OCI-LY1 (cell line): Measurements from ENCODE around the gene DPP6.

Experiments
- H2AFZ ChIP-seq: fragments of 200-600 bp; sonication (generic), shearing (Covaris generic); 2 replicates; pipeline ENCODE4 v1.6.0; 2014; ENCODE audit warnings: antibody characterized with exemption, mild to moderate bottlenecking, low read length
- H3F3A ChIP-seq: fragments of 200-600 bp; sonication (generic), shearing (Covaris generic); 2 replicates; pipeline ENCODE4 v1.6.0; 2014; ENCODE audit warnings: mild to moderate bottlenecking, antibody characterized with exemption, low read length, moderate library complexity; ENCODE audit not compliant: insufficient read depth
- H3K27ac ChIP-seq: fragments of 200-600 bp; sonication (generic); 2 replicates; pipeline ENCODE4 v1.5.1; 2014; ENCODE audit warnings: low read length, mixed run types, mild to moderate bottlenecking, low read depth; ENCODE audit not compliant: poor library complexity, severe bottlenecking
- H3K27me3 ChIP-seq: fragments of 200-600 bp; sonication (generic); 2 replicates; pipeline ENCODE4 v1.6.0; 2014; ENCODE audit warnings: antibody characterized with exemption, mild to moderate bottlenecking, low read length, moderate library complexity; ENCODE audit not compliant: insufficient read depth
- H3K36me3 ChIP-seq: fragments of 200-600 bp; sonication (generic); 2 replicates; pipeline ENCODE4 v1.6.1; 2014; ENCODE audit warnings: mild to moderate bottlenecking, antibody characterized with exemption, low read length, moderate library complexity, mixed read lengths; ENCODE audit not compliant: insufficient read depth
- H3K4me1 ChIP-seq: fragments of 200-600 bp; sonication (generic); 2 replicates; pipeline ENCODE4 v1.5.1; 2014; ENCODE audit warnings: mild to moderate bottlenecking, low read length, moderate library complexity; ENCODE audit not compliant: insufficient read depth, severe bottlenecking
- H3K4me2 ChIP-seq: fragments of 200-600 bp; sonication (generic), shearing (Covaris generic); 2 replicates; pipeline ENCODE4 v1.6.1; 2014; ENCODE audit warnings: low read length
- H3K4me3 ChIP-seq: fragments of 200-600 bp; sonication (generic); 2 replicates; pipeline ENCODE4 v1.5.1; 2014; ENCODE audit warnings: low read length, low read depth, mild to moderate bottlenecking, mixed read lengths; ENCODE audit not compliant: poor library complexity, severe bottlenecking
- H3K79me2 ChIP-seq: fragments of 200-600 bp; shearing (Covaris generic); 2 replicates; pipeline ENCODE4 v1.6.1; 2016; ENCODE audit warnings: mixed run types, low read length, mixed read lengths; ENCODE audit not compliant: insufficient read depth
- H3K9ac ChIP-seq: fragments of 200-600 bp; sonication (generic), shearing (Covaris generic); 2 replicates; pipeline ENCODE4 v1.6.1; 2014; ENCODE audit warnings: mild to moderate bottlenecking, low read length, mixed read lengths
- H3K9me2 ChIP-seq: fragments of 200-600 bp; sonication (generic), shearing (Covaris generic); 2 replicates; pipeline ENCODE4 v1.6.1; 2014; ENCODE audit warnings: low read depth, mild to moderate bottlenecking, low read length, mixed read lengths
- H3K9me3 ChIP-seq: fragments of 200-600 bp; shearing (Covaris generic); 2 replicates; pipeline ENCODE4 v1.6.1; 2014; ENCODE audit warnings: low read length, mixed read lengths
- H4K20me1 ChIP-seq: fragments of 200-600 bp; sonication (generic), shearing (Covaris generic); 2 replicates; pipeline ENCODE4 v1.6.0; 2016; ENCODE audit warnings: mild to moderate bottlenecking, low read length; ENCODE audit not compliant: insufficient read depth
- CTCF ChIP-seq: fragments of 200-600 bp; sonication (generic), shearing (Covaris generic); IDR thresholded peaks from 2 replicates; pipeline ENCODE4 v1.5.1; 2017; ENCODE audit warnings: mild to moderate bottlenecking, antibody characterized with exemption, low read length, moderate library complexity, mixed read lengths
- EZH2 ChIP-seq: fragments of 200-600 bp; sonication (generic), shearing (Covaris generic); IDR thresholded peaks from 2 replicates; pipeline ENCODE4 v1.8.0; 2017; ENCODE audit warnings: borderline replicate concordance, mixed run types, mild to moderate bottlenecking, antibody characterized with exemption, low read length, moderate library complexity, mixed read lengths

DPP6 gene

GRCh38 chr7:154877031-154877430 is 824.8 kb downstream of the DPP6 start:
- Histone ChIP-seq H3K27me3 (peaks cover 6% of the 10 kb centered on the region; the same call in 1 of the 2 replicates), H3K27ac (no peak overlapping the region), H3K4me1 (no peaks in the 10 kb centered on the region), H3K4me3 (no peak overlapping the region), H3K9me2 (no peaks in the 10 kb centered on the region), H2AFZ (no peak overlapping the region), H3K9me3 (no peaks in the 10 kb centered on the region), H3K9ac (no peak overlapping the region), H4K20me1 (no peaks in the 10 kb centered on the region), H3K4me2 (no peak overlapping the region), H3F3A (no peaks in the 10 kb centered on the region), H3K36me3 (no peaks in the 10 kb centered on the region), H3K79me2 (no peaks in the 10 kb centered on the region)
- TF ChIP-seq EZH2 (no peak), CTCF (no peak)

- Histone ChIP-seq H3K9ac (no peak overlapping the region), H2AFZ (no peak overlapping the region), H3K36me3 (no peaks in the 10 kb centered on the region), H3K9me3 (no peaks in the 10 kb centered on the region), H3K9me2 (no peaks in the 10 kb centered on the region), H4K20me1 (no peaks in the 10 kb centered on the region), H3F3A (no peaks in the 10 kb centered on the region), H3K4me1 (no peaks in the 10 kb centered on the region), H3K27me3 (no peaks in the 10 kb centered on the region; the same call in 1 of the 2 replicates), H3K4me2 (no peak overlapping the region), H3K4me3 (no peak overlapping the region), H3K27ac (no peak overlapping the region), H3K79me2 (no peaks in the 10 kb centered on the region)
- no peak for TF ChIP-seq CTCF
- TF ChIP-seq EZH2: no peak
Observed at GRCh38 chr7:154879629-154880028, 827.4 kb downstream of the DPP6 start.

- no peak for TF ChIP-seq EZH2
- TF ChIP-seq CTCF: no peak
- Histone ChIP-seq H4K20me1 (no peaks in the 10 kb centered on the region), H3K4me3 (no peak overlapping the region), H2AFZ (no peak overlapping the region), H3K27me3 (no peaks in the 10 kb centered on the region; the same call in 1 of the 2 replicates), H3K9ac (no peak overlapping the region), H3K36me3 (no peaks in the 10 kb centered on the region), H3K4me1 (no peaks in the 10 kb centered on the region), H3K27ac (no peak overlapping the region), H3K9me2 (no peaks in the 10 kb centered on the region), H3K9me3 (no peaks in the 10 kb centered on the region), H3F3A (no peaks in the 10 kb centered on the region), H3K4me2 (no peak overlapping the region), H3K79me2 (no peaks in the 10 kb centered on the region)
Observed at GRCh38 chr7:154880513-154880912, 828.3 kb downstream of the DPP6 start.
